Left hindlimb (tissue), 1 donor: Measurements from ENCODE around the gene MLLT10.
"Not testable (repeated sequence)": the region's sequence is repeated elsewhere in the genome, so short reads cannot be mapped to it uniquely, and the experiment has no call there.

Experiments used
- DNase-seq: peaks from one replicate; pipeline ENCODE4 v3.0.0-alpha.2; 2018

MLLT10 gene

GRCh38 chr10:21587391-21587790 lies 53.4 kb downstream of the MLLT10 start:
- no peak for DNase-seq

DNA sequence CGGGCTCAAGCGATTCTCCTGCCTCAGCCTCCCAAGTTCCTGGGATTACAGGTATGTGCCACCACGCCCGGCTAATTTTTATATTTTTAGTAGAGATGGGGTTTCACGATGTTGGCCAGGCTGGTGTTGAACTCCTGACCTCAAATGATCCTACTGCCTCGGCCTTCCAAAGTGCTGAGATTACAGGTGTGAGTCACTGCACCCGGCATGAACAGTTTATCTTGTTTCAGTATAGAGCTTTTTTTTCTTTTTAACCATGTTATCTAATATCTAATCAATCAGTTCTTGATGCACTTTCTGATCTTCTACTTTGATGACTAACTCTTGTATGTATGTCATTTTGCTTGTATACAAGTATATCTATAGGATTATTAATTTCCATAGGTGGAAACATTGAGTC lies 54.1 kb downstream of the MLLT10 start:
- DNase-seq = not testable (repeated sequence)

DNA sequence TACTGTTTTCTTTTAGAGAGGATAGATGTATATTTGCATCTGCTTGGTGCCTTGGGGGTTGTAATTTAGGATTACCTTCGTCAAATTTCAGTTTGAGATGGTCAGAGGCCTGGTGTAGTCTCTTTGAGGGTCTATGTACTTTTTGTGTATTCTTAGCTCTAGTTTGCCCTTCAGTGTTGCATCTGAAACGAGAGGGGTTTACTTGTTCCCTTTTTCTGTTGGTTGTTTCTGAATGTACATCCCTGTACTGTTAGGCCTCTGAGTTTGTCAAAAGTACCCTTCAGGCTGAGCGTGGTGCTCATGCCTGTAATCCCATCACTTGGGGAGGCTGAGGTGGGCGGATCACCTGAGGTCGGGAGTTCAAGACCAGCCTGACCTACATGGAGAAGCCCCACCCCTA lies 60.0 kb downstream of the MLLT10 start:
- no peak for DNase-seq

DNA sequence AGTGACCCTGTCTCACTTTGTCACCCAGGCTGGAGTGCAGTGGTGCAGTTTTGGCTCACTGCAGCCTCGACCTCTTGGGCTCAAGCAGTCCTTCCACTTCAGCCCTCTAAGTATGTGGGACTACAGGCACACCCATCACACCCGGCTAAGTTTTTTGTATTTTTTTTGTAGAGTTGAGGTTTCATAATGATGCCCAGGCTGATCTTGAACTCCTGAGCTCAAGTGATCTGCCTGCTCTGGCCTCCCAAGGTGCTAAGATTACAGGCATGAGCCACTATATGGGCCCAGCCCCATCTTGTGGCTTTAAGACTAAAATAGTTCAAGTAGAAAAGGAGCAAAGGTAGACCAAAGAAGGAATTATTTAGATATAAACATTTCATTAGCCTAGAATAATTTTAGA lies 65.5 kb downstream of the MLLT10 start:
- DNase-seq = no peak

GRCh38 chr10:21600804-21601433 lies 66.9 kb downstream of the MLLT10 start:
- no peak for DNase-seq

DNA sequence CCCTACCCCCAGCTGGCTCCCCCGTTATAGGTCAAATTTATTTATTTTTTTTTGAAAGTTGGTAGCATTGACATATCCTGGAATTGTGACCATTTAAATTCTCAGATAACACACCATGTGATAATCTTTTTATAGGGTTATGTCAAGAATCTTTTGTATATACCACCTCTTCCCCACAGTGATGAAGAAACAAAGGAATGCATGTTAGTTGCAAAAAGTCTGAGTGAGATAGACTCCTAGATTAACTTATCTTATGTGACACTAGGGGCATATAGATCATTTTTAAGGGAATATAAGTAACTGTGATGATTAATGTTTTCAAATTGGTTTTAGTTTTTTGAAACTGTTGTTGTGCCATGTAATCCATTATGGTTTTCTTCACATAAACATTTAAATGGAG lies 68.3 kb downstream of the MLLT10 start:
- no peak for DNase-seq

DNA sequence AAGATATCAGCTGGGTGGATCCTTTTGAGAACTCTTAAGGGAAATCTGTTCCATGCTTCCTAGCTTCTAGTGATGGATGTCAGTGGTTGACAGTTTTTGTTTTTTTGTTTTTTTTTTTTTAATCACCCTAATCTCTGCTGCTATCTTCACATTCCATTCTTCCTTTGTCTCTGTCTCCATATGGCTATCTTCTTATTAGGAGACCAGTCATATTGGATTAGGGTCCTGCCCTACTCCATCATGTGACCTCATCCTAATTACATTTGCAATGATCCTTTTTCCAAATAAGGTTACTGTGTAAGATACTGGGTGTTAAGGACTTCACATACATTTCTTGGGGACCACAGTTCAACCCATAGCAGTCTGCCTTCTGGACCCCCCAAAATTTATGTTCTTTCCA lies 69.7 kb downstream of the MLLT10 start:
- DNase-seq = no peak

DNA sequence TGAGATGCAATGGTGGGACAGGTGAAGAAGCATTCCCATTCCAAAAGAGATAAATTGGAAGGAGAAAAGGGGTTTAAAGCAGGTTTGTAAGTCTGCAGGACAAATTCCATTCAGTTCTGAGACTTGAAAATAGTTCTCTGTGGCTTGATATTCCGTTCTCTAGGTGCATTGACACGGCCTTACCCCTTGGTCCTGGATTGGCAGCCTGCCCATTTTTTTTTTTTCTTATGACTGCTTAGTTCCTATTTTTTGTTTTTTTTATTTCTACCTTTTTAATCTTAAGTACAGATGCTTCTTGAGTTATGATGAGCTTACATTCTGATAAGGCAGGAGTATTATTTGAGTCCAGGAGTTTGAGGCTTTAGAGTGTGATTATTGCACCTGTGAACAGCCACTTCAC lies 70.6 kb downstream of the MLLT10 start:
- DNase-seq = no peak

DNA sequence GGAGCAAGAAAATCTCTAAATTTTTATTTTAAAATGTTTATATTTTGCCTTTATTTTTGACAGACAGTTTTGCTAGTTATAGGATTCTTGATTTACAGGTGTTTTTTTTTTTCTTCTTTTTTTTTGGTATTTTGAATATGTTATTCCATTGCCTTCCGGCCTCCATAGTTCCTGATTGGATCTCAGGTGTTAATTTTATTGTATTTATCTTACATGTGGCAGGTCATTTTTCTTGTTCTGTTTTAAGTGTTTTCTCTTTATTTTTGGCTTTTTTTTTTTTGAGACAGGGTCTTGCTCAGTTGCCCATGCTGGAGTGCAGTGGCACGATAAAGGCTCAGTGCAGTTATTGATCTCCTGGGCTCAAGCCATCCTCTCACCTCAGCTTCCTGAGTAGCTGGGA lies 73.9 kb downstream of the MLLT10 start:
- no peak for DNase-seq

GRCh38 chr10:21614000-21614399 lies 80.0 kb downstream of the MLLT10 start:
- DNase-seq = no peak

GRCh38 chr10:21617267-21617666 lies 83.2 kb downstream of the MLLT10 start:
- DNase-seq = no peak

GRCh38 chr10:21623291-21623690 lies 89.3 kb downstream of the MLLT10 start:
- DNase-seq = no peak

DNA sequence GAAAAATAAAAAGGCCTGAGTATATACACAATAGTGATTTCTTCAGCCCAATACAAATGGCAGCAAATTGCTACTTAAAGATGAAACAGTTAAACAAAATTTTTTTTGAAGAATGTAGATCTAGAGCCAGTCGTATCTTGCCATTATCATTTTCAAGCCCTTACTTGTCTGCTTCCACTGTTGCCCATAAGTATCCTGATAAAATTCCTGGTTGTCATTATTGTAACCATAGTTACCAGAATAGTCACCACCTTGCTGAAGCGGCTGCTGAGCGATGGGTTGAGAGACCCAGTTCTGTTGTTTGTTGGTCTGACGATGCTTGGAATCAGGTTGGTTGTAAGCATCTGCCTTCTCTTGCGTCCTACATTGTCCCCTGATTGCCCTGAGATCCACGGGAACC lies 90.4 kb downstream of the MLLT10 start:
- not testable (repeated sequence) for DNase-seq

DNA sequence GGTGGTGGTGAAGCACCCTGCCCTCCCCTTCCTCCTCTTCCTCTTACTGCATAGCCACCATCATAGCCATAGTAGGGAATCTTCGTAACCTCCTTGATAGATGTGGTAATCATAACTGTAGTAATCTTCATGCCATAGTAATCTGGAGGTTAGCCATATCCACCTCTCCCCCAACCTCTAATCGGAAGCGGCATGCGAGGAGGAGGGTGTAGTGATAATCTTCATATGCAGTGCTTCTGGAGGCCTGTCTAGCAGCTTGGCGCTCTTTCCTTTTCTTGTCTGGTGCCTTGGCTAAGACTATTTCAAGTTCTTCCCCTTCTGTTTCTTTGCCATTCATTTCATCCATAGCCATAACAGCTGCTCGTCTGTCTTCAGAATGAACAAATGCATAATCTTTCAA lies 90.9 kb downstream of the MLLT10 start:
- DNase-seq = no peak

DNA sequence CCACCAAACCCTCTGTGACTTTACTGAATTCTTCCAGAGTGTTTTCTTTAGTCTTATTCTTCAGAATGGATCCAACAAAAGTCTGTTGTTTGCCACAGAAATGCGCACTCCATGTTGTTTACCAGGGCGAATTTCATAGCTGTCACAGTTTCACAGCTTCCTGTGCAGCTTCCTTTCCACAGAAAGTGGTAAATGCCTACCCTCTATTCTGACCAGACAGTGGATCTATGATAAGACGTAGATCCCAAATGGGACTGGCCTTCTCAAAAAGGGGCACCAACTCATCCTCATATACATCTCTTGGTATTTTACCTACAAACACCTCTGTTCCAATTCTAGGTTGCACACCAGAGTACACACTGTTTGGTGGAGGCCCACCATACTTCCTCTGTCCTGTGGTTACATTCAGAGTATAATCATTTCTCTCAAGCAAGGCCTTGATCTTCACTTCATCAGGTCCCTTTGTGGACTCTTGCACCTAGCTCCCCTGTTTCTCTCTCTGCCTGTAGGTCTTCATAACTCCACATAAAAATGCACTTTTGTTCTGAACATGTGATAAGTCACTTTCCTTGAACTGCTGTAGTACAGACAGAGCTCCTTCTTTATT lies 91.7 kb downstream of the MLLT10 start:
- DNase-seq = no peak

DNA sequence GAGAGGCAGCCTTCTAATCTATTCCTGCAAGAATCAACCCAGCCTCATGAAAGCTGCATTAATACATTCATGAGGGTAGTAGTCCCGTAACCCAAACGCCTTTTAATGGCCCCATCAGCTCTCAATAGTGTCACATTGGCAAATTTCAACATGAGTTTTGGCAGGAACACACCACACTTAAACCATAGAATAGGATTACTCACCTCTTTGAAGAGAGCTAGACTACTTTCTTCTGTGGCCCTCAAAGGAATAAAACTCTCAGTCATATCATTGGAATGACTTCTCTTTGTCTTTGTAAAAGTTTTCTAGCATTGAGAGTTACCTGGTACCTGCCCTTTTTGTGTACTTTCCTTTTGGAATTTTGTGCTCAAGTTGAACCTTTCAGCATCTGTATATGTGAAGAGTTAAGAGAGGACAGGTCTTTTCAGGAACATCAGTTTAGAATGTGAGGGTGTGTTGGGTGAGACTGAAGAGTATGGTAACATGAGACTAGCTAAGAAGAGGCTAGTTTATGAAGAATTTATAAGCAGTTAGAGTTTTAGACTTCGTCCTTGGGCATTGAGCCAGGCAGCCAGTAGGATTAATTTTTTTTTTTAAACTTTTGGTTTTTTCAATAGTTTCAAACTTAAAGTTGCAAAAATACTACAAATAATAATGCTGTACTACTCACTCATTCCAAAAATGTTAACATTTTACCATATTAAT lies 92.6 kb downstream of the MLLT10 start:
- no peak for DNase-seq

GRCh38 chr10:21627331-21627730 lies 93.3 kb downstream of the MLLT10 start:
- DNase-seq = no peak

GRCh38 chr10:21628023-21628422 lies 94.0 kb downstream of the MLLT10 start:
- DNase-seq = no peak

- not testable (repeated sequence) for DNase-seq
Observed at GRCh38 chr10:21628645-21629044, 94.6 kb downstream of the MLLT10 start.

DNA sequence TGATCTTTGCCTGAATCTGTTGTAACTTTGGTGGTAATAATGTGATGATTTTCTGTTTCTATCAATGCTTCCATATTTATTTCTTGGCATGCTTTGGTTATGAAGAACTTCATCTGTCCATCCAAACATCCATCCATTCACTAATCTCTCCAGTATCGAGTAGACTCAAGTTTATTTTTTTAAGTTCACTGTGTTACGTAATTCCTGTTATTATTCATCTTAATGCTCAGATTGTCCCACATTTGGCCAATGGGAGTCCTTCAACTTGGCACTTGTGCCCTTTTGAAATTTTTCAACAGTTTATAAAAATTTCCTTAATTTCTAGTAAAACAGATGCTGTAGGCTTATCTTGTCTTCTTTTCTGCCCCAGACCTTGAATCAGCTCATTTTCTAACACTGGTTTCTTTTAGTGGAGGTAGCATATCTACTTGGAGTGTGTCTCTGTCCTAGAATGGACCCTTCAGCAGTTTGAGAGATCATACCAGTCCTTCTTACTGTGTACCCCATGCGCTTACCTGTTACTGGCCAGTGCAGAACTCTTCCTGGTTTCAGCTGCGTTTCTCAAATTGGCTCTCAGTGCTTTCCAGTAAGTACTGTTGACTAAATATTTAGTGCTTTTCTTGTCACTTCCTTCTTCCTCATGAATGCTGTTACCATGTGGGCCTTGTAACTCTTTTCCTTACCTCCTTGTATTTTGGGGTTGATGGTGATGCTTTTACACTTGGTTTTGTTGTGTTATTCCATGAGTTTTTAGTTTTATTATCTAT lies 100.8 kb downstream of the MLLT10 start:
- DNase-seq = no peak

DNA sequence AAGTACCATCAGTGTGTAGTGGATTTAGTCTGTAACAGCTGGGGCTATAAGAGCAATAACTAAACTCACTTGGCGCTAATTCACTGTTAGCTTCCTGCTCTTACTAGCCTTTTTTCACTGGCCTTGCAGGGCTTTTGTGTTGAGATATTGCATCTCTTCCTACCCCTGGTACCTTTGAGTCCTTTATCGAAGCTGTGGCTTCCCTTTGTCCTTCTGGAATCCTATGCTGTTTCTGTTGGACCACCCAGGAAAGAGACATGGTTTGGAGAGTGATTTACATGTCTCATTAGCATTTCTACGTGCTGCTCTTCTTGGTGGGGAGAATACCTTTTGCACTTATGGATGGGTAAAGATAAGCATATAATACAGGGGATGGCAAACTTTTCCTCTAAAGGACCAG lies 103.8 kb downstream of the MLLT10 start:
- DNase-seq = no peak

- DNase-seq = no peak
Observed at GRCh38 chr10:21638681-21639080, 104.6 kb downstream of the MLLT10 start.

GRCh38 chr10:21648040-21648439 lies 114.0 kb downstream of the MLLT10 start:
- DNase-seq = no peak

DNA sequence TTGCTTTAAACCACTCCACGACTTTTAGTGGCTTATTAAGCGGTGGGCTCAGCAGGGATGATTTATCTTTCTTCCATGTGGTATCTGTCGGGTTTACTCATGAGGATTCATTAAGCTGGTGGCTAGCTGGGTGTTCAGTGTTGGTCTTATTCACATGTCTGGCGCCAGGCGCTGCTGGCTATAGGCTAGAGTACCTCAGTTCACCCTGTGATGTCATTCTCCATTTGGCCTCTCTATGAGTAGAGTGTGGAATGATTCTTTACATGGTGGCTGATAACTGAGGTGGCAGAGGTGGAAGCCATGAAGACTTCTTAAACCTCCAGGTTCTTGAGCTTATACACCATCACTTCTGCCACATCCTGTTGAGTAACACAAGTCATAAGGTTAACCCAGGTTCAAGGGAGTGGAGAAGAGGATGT lies 115.4 kb downstream of the MLLT10 start:
- no peak for DNase-seq
